H1 (cell line): ENCODE results near the gene KLF7.

Experiments
- CTCF ChIP-seq, 3 experiments: IDR thresholded peaks; 1 replicate in 2 of 3; 2 replicates in 1 of 3; pipeline versions ENCODE4 v1.5.1 to v1.6.1; 2011; ENCODE audit warnings: low read length in 3 of 3, mild to moderate bottlenecking in 3 of 3, inconsistent platforms in 2 of 3, low read depth in 1 of 3, moderate library complexity in 1 of 3; ENCODE audit not compliant: insufficient read depth in 1 of 3; ENCODE audit errors: control extremely low read depth in 1 of 3
- EP300 ChIP-seq, 2 experiments: IDR thresholded peaks; 1 replicate in 1 of 2; 2 replicates in 1 of 2; pipeline ENCODE4 v1.6.1; 2011 to 2012; ENCODE audit warnings: low read depth in 2 of 2, low read length in 2 of 2, mild to moderate bottlenecking in 2 of 2, borderline replicate concordance in 1 of 2, inconsistent platforms in 1 of 2, moderate library complexity in 1 of 2
- POLR2AphosphoS5 ChIP-seq: IDR thresholded peaks from 2 replicates; pipeline ENCODE4 v1.6.1; 2011; ENCODE audit warnings: low read depth, low read length
- POU5F1 ChIP-seq: IDR thresholded peaks from 2 replicates; pipeline ENCODE4 v1.6.1; 2011; ENCODE audit warnings: low read depth, mild to moderate bottlenecking, low read length, moderate library complexity
- TF ChIP-seq, protein P1 (sequence below): IDR thresholded peaks from 2 replicates; pipeline ENCODE4 v1.6.1; 2011; ENCODE audit warnings: low read depth, mild to moderate bottlenecking, low read length; ENCODE audit not compliant: insufficient read depth

DNA sequence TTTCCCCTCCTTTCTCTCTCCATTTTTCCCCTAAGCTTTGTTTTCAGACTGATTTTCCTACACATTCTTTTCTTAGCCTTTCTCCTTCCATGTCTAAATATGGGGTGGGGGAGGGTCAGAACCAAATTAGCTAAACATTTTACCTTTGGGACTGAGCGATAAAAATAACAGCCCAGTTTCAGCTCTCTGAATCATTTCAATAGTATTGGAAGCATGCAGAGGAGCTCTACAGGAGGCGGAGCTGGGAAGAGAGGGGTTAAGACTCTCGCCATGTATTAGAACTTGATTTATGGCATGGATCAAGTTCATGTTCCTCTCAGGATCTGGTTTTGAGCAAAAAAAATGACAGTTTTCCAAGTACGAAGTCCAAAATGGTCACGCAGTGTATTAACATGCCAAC, 117.3 kb downstream of the KLF7 start:
- TF ChIP-seq CTCF (IDR thresholded peaks at IDR 0.05; ENCODE audit: control extremely low read depth in 1 of 3, insufficient read depth in 1 of 3, low read depth in 1 of 3, low read length in 3 of 3) (no peak), POLR2AphosphoS5 (no peak), EP300 (IDR thresholded peaks at IDR 0.05; ENCODE audit: borderline replicate concordance in 1 of 2, low read depth in 2 of 2, low read length in 2 of 2) (no peak), POU5F1 (no peak)
- TF ChIP-seq, protein P1, sequence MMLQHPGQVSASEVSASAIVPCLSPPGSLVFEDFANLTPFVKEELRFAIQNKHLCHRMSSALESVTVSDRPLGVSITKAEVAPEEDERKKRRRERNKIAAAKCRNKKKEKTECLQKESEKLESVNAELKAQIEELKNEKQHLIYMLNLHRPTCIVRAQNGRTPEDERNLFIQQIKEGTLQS, result no peak
